HUES48 (cell line): ENCODE measurements around the gene LAMA5.

Experiments
- H3K27ac ChIP-seq: one replicate; pipeline ENCODE4 v1.7.0; 2013; ENCODE audit warnings: low read depth, low read length, inconsistent platforms
- H3K27me3 ChIP-seq: 2 replicates; pipeline ENCODE4 v1.6.1; 2013; ENCODE audit warnings: mild to moderate bottlenecking, low read length; ENCODE audit not compliant: control insufficient read depth, insufficient read depth
- H3K36me3 ChIP-seq: 2 replicates; pipeline ENCODE4 v1.6.1; 2013; ENCODE audit warnings: low read length; ENCODE audit not compliant: control insufficient read depth, insufficient read depth
- H3K4me1 ChIP-seq: 2 replicates; pipeline ENCODE4 v1.6.1; 2013; ENCODE audit warnings: mild to moderate bottlenecking, low read length; ENCODE audit not compliant: control insufficient read depth, insufficient read depth
- H3K4me3 ChIP-seq: 2 replicates; pipeline ENCODE4 v1.5.1; 2013; ENCODE audit warnings: mild to moderate bottlenecking, low read depth, low read length
- H3K9ac ChIP-seq: 2 replicates; pipeline ENCODE4 v1.6.1; 2013; ENCODE audit warnings: mild to moderate bottlenecking, low read depth, low read length, moderate library complexity
- H3K9me3 ChIP-seq: 2 replicates; pipeline ENCODE4 v1.6.1; 2013; ENCODE audit warnings: low read length; ENCODE audit not compliant: control insufficient read depth, insufficient read depth

LAMA5 gene

GRCh38 chr20:62394248-62395245 is 27.4 kb upstream of the LAMA5 start:
- Histone ChIP-seq H3K27ac (no peak overlapping the region), H3K4me3 (no peak overlapping the region), H3K36me3 (peaks cover 8% of the 10 kb centered on the region), H3K27me3 (no peaks in the 10 kb centered on the region), H3K9me3 (no peaks in the 10 kb centered on the region), H3K4me1 (no peaks in the 10 kb centered on the region), H3K9ac (no peak overlapping the region)

GRCh38 chr20:62393830-62394229 is 26.7 kb upstream of the LAMA5 start:
- no peaks in the 10 kb centered on the region for H3K27me3 ChIP-seq
- H3K4me1 ChIP-seq: no peaks in the 10 kb centered on the region
- H3K9ac ChIP-seq: no peak overlapping the region
- no peak overlapping the region for H3K4me3 ChIP-seq
- no peak overlapping the region for H3K27ac ChIP-seq
- H3K36me3 ChIP-seq: peaks cover 15% of the 10 kb centered on the region
- H3K9me3 ChIP-seq: no peaks in the 10 kb centered on the region

DNA sequence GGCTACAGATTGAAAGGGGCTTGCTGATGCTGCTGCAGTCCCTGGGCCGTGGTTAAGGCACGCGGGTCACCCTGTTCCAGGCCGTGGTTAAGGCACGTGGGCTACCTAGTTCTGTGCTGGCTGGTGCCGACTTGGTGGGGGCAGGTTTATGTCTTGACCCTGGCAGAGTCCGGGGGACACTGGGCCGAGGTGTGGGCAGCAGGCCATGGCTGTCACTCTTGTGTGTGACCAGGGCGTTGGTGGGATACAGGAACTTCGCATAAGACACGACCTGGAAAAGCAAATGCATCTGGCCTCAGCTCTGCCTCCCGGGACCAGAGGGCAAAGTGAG is 26.2 kb upstream of the LAMA5 start:
- H3K9me3 ChIP-seq: no peaks in the 10 kb centered on the region
- H3K4me3 ChIP-seq: no peak overlapping the region
- no peaks in the 10 kb centered on the region for H3K4me1 ChIP-seq
- no peak overlapping the region for H3K27ac ChIP-seq
- H3K27me3 ChIP-seq: no peaks in the 10 kb centered on the region
- H3K9ac ChIP-seq: no peak overlapping the region
- peaks cover 20% of the 10 kb centered on the region for H3K36me3 ChIP-seq

DNA sequence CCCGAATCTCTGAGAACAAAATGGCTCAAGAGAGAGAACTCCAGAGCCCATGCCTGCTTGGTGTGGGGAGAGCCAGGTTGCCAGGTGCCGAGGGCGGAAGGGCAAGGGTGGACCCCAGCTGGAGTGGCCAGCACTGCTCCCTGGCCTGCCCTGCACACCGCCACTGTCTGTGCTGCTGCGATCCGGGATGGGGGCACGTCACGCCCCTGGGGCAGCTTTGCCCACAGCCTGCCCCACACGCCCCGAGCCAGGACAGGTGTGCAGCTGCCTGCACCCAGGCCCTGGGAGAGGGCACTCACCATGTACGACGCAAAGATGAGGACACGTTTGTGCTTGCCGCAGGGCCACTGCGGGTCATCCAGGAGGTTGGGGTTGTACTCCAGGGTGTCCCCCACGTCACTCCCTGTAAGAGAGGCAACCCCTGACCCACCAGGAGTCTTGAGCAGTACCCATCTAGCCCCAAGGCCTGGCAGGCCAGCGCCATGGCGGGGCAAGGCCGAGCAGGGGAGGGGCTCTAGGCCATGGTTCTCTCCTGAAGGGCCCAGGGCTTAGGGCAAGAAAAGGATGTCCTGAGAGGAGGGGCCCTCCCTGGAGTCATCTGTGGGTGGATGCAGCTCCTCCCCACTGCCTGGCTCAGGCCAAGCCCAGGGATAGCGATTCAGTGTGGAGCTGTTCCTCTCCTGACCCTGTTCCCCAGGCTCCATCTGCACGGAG is 25.7 kb upstream of the LAMA5 start:
- Histone ChIP-seq H3K36me3 (peaks cover 25% of the 10 kb centered on the region), H3K4me1 (no peaks in the 10 kb centered on the region; the same call in 1 of the 2 replicates), H3K27ac (no peak overlapping the region), H3K27me3 (no peaks in the 10 kb centered on the region), H3K9ac (no peak overlapping the region), H3K4me3 (no peak overlapping the region), H3K9me3 (no peaks in the 10 kb centered on the region)

DNA sequence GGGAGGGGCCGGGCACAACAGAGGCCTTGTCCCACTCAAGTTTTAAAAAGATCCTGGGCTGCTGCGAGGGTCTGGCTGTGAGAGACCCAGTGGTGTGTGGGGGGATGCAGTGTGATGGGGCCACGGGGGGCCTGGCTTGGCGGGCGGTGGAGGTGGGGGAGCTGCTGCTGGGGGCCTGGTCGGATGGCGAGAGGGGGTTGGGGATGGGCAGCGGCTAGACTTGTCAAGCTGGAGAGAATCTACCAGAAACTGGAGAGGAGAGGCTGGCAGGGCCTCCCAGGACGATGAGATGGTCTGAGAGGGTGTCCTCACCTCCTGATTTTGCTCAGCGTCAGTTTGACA is 24.9 kb upstream of the LAMA5 start:
- Histone ChIP-seq H3K27ac (no peak overlapping the region), H3K9me3 (no peaks in the 10 kb centered on the region), H3K9ac (no peak overlapping the region), H3K4me3 (no peak overlapping the region), H3K27me3 (no peaks in the 10 kb centered on the region), H3K4me1 (no peaks in the 10 kb centered on the region; the same call in 1 of the 2 replicates), H3K36me3 (peaks cover 28% of the 10 kb centered on the region)

- no peak overlapping the region for H3K9ac ChIP-seq
- H3K36me3 ChIP-seq: peaks cover 28% of the 10 kb centered on the region
- H3K9me3 ChIP-seq: no peaks in the 10 kb centered on the region
- H3K27ac ChIP-seq: no peak overlapping the region
- H3K4me1 ChIP-seq: no peaks in the 10 kb centered on the region; the same call in 1 of the 2 replicates
- H3K27me3 ChIP-seq: no peaks in the 10 kb centered on the region
- no peak overlapping the region for H3K4me3 ChIP-seq
These were observed 24.3 kb upstream of the LAMA5 start for GRCh38 chr20:62391165-62392076.

DNA sequence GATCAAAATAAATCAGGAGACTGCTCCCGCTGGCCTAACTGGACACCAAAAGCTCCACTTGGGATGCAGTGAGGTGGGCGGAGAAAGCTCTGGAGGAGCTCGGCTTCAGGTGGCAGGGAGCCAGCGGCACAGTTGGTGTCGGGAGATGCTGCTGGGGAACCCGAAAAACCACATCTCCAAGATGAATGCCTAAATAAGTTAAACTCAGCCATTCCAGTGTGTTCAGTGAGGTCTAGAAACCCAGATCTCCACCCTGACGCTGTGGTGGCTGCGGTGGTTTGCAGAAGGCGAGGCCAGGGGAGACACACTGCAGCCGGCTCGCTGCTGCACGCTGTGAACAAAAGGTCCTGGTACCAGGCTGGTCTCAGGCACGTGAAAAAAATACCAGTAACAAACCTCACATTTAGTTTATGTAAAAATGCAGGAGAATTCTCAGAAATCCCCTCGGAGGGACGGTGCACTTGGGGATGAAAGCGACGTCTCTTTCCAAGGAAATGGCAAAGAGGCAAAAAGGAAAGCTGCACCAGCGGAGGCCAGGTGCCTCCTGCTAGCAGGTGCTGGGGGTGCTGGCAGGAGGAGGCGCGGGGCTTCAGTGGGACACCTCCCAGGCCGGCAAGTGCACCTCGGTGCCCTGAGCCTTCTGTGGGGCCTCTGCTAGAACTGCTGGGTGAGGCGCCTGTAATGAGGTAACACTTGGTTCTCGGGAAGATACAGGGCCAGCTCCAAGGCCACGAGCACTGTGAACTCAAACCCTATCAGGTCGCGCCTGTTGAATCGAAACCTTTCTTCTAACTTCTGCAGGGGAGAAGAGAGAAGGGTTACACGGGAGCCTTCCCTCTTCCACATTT is 23.4 kb upstream of the LAMA5 start:
- H3K4me3 ChIP-seq: no peak overlapping the region
- H3K36me3 ChIP-seq: peaks cover 28% of the 10 kb centered on the region
- H3K4me1 ChIP-seq: no peaks in the 10 kb centered on the region; the same call in none of the 2 replicates
- no peak overlapping the region for H3K27ac ChIP-seq
- no peaks in the 10 kb centered on the region for H3K27me3 ChIP-seq
- H3K9me3 ChIP-seq: no peaks in the 10 kb centered on the region
- no peak overlapping the region for H3K9ac ChIP-seq

GRCh38 chr20:62389601-62390087 is 22.5 kb upstream of the LAMA5 start:
- Histone ChIP-seq H3K9me3 (no peaks in the 10 kb centered on the region), H3K27ac (peak overlapping the region; percentile 13), H3K4me1 (no peaks in the 10 kb centered on the region; the same call in none of the 2 replicates), H3K27me3 (no peaks in the 10 kb centered on the region), H3K36me3 (peaks cover 28% of the 10 kb centered on the region), H3K9ac (no peak overlapping the region), H3K4me3 (no peak overlapping the region)

DNA sequence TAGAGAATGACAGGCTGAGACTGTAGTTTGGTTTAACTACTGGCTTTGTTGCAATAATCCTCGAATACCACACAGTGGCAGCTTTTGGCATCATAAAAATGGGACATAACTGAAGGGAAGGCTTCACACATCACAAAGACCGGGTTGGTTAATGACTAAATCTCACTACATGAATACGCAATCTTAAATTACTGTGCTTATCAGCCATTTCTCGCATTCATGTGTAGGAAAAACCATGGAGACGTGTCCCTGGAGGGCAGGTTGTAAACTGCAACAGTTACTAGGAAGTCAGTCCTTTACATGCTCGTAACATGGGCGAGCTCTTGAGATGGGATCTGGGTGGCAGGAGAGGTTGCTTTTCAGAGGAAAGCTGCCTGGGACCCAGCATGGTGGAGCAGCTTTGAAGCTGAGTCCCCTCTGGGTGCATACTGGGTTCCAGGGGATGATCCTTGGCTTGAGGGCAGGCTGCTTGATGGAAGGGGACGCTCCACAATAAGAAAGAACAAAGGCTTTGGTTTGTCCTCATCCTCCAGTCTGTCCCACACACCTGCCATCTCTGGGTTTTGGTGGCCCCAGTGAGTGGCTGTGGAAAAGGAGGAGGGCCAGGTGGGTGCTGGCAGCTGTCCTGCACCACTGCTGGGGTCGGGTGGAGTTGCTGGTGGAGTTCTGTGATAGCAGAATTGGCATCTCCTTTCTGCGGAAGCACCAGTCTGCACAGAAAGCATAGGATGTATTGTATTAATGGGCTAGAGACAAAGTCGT is 21.9 kb upstream of the LAMA5 start:
- H3K9ac ChIP-seq: no peak overlapping the region

More for the DNA sequence above, 21.9 kb upstream of the LAMA5 start:
- H3K27ac ChIP-seq: peak overlapping the region; percentile 13
- H3K27me3 ChIP-seq: no peaks in the 10 kb centered on the region
- 0 out of 2 replicates have a peak overlapping the region, but pooled peaks have one; percentile 72 for H3K4me3 ChIP-seq
- H3K4me1 ChIP-seq: no peaks in the 10 kb centered on the region; the same call in none of the 2 replicates
- peaks cover 32% of the 10 kb centered on the region for H3K36me3 ChIP-seq
- H3K9me3 ChIP-seq: no peaks in the 10 kb centered on the region
